HepG2 (cell line): Measurements from ENCODE around the gene SWI5. TPM values are rescaled to one million over a fixed set of nuclear protein-coding genes. Genes with fewer than 3 reads are reported as not detected.

ENCODE experiments used
- ARID3A ChIP-seq: IDR thresholded peaks from 2 replicates; pipeline ENCODE4 v1.6.1; 2012; ENCODE audit warnings: low read depth, low read length, improper control_type of control experiment
- ETV6 ChIP-seq: sonication (generic); formaldehyde crosslinking; conservative IDR thresholded peaks from 2 replicates; pipeline ENCODE4 v1.4.0; 2020; ENCODE audit warnings: missing genetic modification reagents
- GLMP ChIP-seq: sonication (generic); formaldehyde crosslinking; IDR thresholded peaks from 2 replicates; pipeline ENCODE4 v1.9.0; 2021; ENCODE audit warnings: missing genetic modification reagents, mild to moderate bottlenecking, borderline replicate concordance
- SRSF4 ChIP-seq: fragments of 200-400 bp; formaldehyde crosslinking; IDR thresholded peaks from one replicate; pipeline ENCODE4 v1.6.1; 2018; ENCODE audit warnings: mild to moderate bottlenecking, low read depth, low read length, moderate library complexity; ENCODE audit not compliant: poor library complexity, severe bottlenecking
- TFDP1 ChIP-seq: IDR thresholded peaks from 2 replicates; pipeline ENCODE4 v1.6.1; 2016; ENCODE audit warnings: missing compliant biosample characterization, missing genetic modification reagents, borderline replicate concordance
- ZBTB34 ChIP-seq: sonication (generic); formaldehyde crosslinking; IDR thresholded peaks from 2 replicates; pipeline ENCODE4 v1.8.0; 2022; ENCODE audit warnings: mild to moderate bottlenecking, missing genetic modification reagents
- ZBTB43 ChIP-seq: sonication (generic); formaldehyde crosslinking; conservative IDR thresholded peaks from 2 replicates; pipeline ENCODE4 v1.4.0; 2020; ENCODE audit warnings: missing genetic modification reagents
- ZFP82 ChIP-seq: sonication (generic); formaldehyde crosslinking; IDR thresholded peaks from 2 replicates; pipeline ENCODE4 v1.5.1; 2020; ENCODE audit warnings: mild to moderate bottlenecking, missing genetic modification reagents, borderline replicate concordance
- ZFX ChIP-seq: sonication (generic); formaldehyde crosslinking; IDR thresholded peaks from 2 replicates; pipeline ENCODE4 v1.4.0; 2020; ENCODE audit warnings: mild to moderate bottlenecking, low read depth, missing genetic modification reagents, moderate library complexity
- ZNF256 ChIP-seq: sonication (generic); formaldehyde crosslinking; conservative IDR thresholded peaks from 2 replicates; pipeline ENCODE4 v1.4.0; 2020; ENCODE audit warnings: missing genetic modification reagents
- ZNF318 ChIP-seq: sonication (generic); formaldehyde crosslinking; IDR thresholded peaks from 2 replicates; pipeline ENCODE4 v1.4.0; 2020; ENCODE audit warnings: mild to moderate bottlenecking, missing genetic modification reagents
- polyA plus RNA-seq, 8 experiments: library from polyadenylated mRNA; depleted of rRNA in 3 of 8; stranded (reverse) in 7 of 8; unstranded in 1 of 8; fragments of >200 nt; fragmentation: Illumina TruSeq in 4 of 8; extraction: Trizol in 4 of 8; gene quantifications; 2 replicates each; pipeline versions ENCODE4 v1.2.1 to v1.2.3, GENCODE V29; 2011 to 2016; ENCODE audit warnings: low read depth in 4 of 8, missing spikeins in 1 of 8, mixed read lengths in 1 of 8; ENCODE audit not compliant: insufficient read depth in 1 of 8
- total RNA-seq, 5 experiments: library from RNA; depleted of rRNA; stranded (reverse); fragments of >200 nt; fragmentation: Illumina TruSeq; extraction: Trizol; gene quantifications; 2 replicates each; pipeline ENCODE4 v1.2.3, GENCODE V29; 2016; ENCODE audit warnings: low read depth in 1 of 5

SWI5 gene
- total and polyA plus RNA-seq, 2 of the 13 experiments (the other 11 are each of a cell fraction or from before 2014, with no cell fraction given): 39.2 to 41.0 TPM

- no peak for TF ChIP-seq GLMP
- peak; percentile 52; the same call in 1 of the 2 replicates for TF ChIP-seq ARID3A
- no peak for TF ChIP-seq SRSF4
- TF ChIP-seq ZNF318 (CRISPR knock-in tag): no peak
- peak; percentile 43; the same call in 1 of the 2 replicates for TF ChIP-seq ZNF256 (CRISPR knock-in tag)
- 0 out of 2 replicates have a peak, but pooled peaks have one; percentile 38 for TF ChIP-seq ZBTB43
- no peak for TF ChIP-seq ETV6 (CRISPR knock-in tag)
- TF ChIP-seq ZBTB34 (CRISPR knock-in tag): no peak
- peak; percentile 94 for TF ChIP-seq ZFX (CRISPR knock-in tag)
- TF ChIP-seq ZFP82: no peak; the same call in 1 of the 2 replicates
- TF ChIP-seq TFDP1 (CRISPR knock-in tag): peak; percentile 40; the same call in 1 of the 2 replicates
Measured at GRCh38 chr9:128322404-128323211, 46.5 kb downstream of the SWI5 start, which contains the start of the genes COQ4 and TRUB2 (continued).
